HG03139 (cell line): Measurements from ENCODE around the gene CD53.
"Not testable (repeated sequence)": the region's sequence is repeated elsewhere in the genome, so short reads cannot be mapped to it uniquely, and the experiment has no call there.

ENCODE experiments used
- ATAC-seq: cut with Tn5 transposase; IDR thresholded peaks from one replicate; pipeline ENCODE4 v1.9.1; 2021; ENCODE audit not compliant: unreplicated experiment

CD53 gene

GRCh38 chr1:110914676-110915075 is 41.7 kb downstream of the CD53 start:
- no peak for ATAC-seq

DNA sequence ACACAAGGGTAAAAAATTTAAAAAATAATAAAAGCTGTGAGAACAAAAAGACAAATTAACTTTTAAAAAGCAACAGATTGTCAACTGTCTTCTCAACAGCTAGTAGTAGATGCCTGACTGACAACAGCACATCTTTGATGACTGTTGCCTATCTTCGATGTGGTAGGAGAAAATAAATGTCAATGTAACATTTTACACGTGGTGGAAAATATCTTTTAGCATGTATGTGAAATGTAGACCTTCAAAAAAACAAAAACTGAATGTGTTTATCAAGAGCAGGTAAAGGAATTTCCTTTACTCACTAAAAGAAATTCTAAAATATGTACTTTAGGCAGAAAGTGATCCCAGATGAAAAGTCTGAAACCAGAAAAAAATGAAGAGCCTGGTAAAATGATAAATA is 42.9 kb downstream of the CD53 start:
- no peak for ATAC-seq

- ATAC-seq: no peak
Observed at GRCh38 chr1:110916274-110916668, 43.3 kb downstream of the CD53 start.

GRCh38 chr1:110916669-110917306 is 43.8 kb downstream of the CD53 start:
- no peak for ATAC-seq

GRCh38 chr1:110918016-110918415 is 45.1 kb downstream of the CD53 start:
- ATAC-seq: no peak

DNA sequence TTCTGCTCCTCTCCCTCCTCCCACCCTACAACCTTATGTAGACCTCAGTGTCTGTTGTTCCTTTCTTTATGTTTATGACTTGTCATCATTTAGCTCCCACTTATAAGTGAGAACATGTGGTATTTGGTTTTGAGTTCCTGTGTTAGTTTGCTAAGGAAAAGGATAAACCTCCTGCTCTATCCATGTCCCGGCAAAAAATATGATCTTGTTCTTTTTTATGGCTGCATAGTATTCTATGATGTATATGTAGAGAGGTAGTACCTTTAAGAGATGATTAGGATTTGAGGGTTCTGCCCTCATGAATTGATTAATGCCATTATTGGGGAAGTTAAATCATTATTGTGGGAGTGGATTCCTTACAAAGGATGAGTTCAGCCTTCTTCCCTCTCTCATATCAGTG is 49.0 kb downstream of the CD53 start:
- ATAC-seq: no peak

- ATAC-seq: no peak
Observed at GRCh38 chr1:110927484-110928075, 54.6 kb downstream of the CD53 start.

- ATAC-seq: no peak
Observed at GRCh38 chr1:110928191-110928590, 55.2 kb downstream of the CD53 start.

DNA sequence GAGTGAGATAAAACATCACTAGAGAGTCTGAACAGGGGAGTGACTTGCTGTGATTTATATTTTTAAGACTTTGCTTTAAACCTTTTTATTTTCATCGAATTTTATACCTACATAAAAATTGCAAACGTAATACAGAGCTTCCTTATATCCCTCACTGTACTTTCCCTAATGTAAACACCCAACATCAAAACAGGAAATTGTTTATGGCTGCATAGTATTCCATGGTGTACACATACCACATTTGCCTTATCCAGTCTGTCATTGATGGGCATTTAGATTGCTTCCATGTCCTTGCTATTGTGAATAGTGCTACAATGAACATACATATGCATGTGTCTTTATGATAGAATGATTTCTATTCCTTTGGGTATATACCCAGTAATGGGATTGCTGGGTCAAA is 56.0 kb downstream of the CD53 start:
- no peak for ATAC-seq

- not testable (repeated sequence) for ATAC-seq
Observed at GRCh38 chr1:110931097-110931496, 58.1 kb downstream of the CD53 start.

GRCh38 chr1:110936567-110936966 is 63.6 kb downstream of the CD53 start:
- no peak for ATAC-seq

- no peak for ATAC-seq
Observed at GRCh38 chr1:110944806-110945205, 71.9 kb downstream of the CD53 start.

DNA sequence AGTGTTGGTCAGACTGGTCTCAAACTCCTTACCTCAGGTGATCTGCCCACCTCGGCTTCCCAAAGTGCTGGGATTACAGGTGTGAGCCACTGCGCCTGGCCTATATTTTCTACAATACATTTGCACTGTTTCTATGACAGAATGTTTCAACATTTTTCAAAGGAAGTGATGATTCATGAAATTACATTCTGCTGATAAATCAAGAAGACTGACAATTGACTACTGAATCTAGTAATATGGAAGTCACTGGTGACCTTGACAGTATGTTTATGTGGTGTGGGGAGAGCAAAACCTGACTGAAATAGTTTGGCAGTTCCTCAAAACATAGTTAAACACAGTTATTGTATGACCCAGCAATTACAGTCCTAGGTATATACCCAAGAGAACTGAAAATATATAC is 72.7 kb downstream of the CD53 start:
- no peak for ATAC-seq

DNA sequence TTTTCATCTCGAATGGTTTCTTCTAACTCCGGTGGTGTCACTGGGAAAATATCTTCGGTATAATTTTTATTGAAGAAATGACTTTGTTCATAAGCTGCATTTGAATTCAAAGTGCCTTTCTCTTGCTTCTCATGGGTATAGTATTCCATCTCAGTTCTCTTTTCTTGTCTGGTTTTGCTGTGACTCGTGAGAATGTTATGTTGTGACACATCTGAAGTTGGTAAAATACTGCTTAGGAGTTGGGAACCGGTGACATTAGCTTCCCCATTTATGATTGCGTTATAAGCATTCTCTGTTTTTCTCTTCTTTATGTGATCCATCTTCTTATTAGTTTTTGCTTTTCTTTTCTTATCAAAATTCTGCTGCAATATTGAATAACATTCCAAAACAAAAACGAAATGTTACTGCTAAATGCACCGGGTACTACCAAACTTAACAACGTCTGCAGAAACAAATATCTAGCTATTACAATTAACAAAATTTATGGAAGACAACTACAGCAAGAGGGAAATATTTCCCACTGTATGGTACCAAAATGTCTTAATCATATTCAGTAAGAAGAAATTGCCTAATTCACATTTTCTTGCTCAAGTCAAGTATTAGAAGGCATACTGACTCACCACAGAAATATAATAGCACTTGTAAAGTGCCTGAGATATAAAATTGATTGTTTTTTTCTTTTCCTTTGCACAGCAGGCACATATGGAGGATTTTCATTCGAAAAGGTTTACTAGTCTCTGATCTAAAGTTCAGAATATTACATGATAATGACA is 75.3 kb downstream of the CD53 start:
- no peak for ATAC-seq
